Activated CD4-positive, alpha-beta T cell treated with anti-CD3 and anti-CD28 coated beads for 24 hours (primary cell): ENCODE data around the gene UBE2G1.
"Not testable (repeated sequence)": the region's sequence is repeated elsewhere in the genome, so short reads cannot be mapped to it uniquely, and the experiment has no call there.

Experiments
- DNase-seq, 2 donors: peaks; one replicate each; pipeline ENCODE4 v3.0.0-alpha.2; 2020; ENCODE audit warnings: low read depth in 2 of 2

Gene UBE2G1

DNA sequence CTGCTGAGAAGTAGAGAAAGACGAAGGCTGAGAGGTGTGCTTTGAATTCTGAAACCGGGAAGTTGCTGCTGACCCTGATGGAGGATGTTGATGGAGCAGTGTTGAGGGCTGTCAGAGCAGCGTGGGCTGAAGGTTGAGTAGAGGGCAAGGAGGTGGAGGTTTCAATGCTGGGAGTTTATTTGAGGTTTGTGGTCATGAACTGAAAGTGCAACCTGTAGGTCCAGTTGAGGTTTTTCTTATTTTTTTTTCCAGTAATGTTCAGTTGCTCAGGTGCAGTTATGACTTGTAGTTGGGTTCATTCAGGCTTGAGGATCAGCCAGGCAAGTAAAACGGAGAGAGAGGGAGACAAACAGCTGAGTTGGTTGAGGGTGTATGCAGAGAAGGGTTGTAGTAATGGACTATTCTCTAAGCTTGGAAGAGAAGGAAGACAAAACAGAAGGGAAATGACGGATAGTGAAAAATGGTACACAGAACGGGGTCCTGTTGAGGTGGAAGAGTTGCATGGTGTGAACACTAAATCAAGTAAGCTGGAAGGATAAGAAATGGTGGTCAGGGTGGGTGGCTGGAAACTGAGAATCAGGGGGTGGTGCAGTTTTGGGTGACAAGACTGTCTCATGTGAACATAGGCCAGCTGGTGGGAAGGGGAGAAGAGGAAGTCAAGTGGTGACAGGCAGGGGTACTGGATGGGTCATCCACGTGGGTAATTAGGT lies 8.7 kb upstream of the UBE2G1 start:
- peak; percentile 29 to 49 for DNase-seq

DNA sequence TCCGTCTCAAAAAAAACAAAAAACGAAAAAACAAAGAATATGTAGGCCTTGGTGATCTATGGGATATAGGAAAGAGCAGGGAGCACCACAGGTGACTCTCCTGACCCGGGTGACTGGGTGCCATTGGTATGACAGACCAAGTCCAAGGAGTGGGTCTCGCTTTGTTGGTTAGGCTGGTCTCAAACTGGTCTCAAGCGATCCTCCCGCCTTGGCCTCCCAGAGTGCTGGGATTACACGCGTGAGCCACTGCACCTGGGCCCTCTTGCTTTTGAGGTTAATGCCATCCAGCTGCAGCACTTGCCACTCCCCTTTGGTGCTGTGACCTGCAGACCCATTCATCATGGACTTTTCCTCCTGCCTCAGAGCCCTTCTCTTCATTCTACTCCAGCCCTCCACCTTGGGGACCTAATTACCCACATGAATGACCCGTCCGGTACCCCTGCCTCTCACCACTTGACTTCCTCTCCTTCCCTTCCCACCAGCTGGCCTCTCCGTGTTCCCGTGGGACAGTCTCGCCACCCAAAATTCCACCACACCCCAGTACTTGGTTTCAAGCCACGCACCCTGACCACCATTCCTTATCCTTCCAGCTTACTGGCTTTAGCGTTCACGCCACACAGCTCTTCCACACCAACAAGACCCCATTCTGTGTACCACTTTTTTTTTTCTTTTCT lies 3.2 kb upstream of the UBE2G1 start:
- no peak for DNase-seq

DNA sequence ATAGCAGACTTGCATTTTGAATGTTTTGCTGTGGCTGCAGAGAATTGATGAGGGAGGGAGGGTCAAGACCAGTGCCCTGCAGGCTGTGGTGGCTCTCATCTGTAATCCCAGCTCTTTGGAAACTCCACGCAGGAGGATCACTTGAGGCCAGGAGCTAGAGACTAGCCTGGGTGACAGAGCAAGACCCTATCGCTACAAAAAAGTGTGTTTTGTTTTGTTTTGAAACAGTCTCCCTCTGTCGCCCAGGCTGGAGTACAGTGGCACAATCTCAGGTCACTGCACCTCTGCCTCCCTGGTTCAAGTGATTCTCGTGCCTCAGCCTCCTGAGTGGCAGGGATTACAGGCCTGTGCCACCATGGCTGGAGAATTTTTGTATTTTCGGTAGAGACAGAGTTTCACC lies 1.9 kb upstream of the UBE2G1 start:
- DNase-seq, result no peak

DNA sequence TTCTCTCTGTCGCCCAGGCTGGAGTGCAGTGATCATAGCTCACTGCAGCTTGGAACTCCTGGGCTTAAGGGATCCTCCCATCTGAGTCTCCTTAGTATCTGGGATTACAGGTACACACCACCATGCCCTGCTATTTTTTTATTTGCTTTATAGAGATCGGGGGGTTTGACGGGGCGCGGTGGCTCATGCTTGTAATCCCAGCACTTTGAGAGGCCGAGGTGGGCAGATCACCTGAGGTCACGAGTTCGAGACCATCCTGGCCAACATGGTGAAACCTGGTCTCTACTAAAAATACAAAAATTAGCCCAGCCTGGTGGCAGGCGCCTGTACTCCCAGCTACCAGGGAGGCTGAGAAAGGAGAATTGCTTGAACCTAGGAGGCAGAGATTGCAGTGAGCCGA lies 702 bp upstream of the UBE2G1 start:
- DNase-seq, result not testable (repeated sequence)

DNA sequence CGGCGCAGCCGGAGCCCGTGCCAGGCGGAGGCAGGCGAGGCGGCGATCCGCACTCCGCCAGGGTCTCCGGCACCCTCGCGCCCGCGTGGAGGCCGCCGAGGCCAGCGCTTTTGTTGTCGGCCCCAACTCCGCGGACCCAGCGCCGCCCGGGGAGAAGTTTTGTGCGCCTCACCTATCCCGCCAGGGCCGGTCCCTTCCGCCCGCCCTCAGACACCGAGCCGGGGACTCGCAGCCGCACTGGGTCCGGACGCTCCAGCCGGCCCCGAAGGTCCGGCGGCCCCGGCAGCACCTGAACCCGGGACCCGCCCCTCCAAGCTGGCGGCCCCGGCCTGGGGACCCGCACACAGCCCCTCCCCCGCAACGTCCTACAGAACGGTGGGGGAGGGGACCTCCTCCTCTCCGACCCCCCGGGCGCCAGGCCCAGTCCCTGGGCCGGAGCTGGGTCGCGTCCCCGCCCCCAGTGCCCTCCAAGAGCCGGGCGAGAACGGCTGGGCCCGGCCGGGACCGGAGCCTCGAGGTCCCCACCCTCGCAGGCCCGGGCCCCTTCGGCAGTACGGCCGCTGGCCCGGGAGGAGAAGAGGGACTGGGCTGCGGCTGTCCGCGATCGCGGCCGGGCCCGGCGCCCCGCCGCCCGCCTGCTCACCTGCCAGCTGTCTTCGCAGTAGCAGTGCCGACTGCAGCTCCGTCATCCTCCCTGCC lies 698 bp downstream of the UBE2G1 start:
- peak; percentile 14 to 15 for DNase-seq

DNA sequence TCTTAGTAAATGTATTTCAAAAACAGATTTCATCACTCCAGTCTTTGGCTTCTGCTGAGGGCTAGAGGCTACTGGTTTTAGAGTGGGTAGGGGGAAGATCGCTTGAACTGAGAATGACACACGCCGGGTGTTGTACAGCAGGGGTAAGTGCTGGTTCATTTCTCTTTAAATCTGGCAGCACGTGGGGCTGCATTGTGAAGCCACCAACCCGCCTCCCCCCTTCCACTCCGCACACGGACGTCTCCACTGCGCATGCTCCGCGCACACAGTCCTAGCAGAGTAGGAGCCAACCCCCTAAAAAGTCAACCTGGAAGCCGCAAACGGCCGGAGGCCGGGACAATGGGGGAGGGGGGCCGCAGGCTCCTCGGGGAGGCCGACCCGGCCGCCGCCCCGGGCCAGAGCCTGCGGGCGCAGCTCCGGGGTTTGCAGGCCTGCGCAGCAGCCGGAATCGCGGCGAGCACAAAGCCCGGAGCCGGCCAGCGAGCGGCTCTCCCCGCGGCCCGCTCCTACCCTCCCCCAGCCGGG lies 1.3 kb downstream of the UBE2G1 start:
- peak; percentile 78 to 82 for DNase-seq

DNA sequence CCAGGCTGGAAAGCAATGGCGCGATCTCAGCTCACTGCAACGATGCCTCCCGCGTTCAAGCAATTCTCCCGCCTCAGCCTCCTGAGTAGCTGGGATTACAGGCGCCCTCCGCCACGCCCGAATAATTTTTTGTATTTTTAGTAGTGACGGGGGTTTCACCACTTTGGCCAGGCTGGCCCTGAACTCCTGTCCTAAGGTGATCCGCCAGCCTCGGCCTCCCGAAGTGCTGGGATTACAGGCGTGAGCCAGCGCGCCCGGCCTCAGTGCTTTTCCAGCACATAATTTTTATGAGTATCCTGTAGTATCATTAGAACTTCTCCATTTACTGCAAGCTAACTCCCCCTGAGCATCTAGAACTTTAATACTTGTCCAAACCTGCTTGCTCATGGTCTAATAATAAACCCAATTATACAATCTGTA lies 1.8 kb downstream of the UBE2G1 start:
- no peak for DNase-seq

DNA sequence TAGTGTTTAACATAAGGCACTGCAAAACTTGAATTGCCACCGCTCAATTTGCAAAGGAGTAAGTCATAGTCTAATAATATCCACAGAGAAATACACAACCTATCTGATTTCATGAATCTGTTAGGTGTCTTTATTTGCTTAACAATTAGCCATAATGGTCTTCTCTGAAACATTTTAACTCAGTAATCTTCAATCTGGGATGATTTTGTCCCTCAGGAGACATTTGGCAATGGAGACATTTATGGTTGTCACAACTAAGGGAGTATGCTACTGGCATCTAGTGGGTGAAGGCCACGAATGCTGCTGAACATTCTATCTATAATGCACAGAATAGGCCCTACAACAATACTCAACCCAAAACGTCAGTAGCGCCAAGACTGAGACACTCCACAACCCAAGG lies 4.3 kb downstream of the UBE2G1 start:
- no peak for DNase-seq

DNA sequence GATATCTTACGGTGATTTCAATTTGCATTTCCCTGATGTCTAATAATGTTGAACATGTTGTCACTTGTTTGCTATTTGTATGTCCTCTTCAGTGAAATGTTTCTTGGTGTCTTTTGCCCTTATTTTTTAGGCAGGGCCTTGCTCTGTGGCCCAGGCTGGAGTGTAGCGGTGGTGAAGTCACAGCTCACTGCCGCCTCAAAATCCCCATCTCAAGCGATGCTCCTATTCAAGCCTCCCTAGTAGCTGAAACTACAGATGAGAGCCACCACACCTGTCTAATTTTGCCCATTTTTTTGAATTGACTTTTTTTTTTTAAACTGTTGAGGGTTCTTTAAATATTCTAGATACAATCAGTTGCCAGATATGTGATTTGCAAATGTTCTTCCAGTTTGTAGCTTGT lies 8.3 kb downstream of the UBE2G1 start:
- no peak for DNase-seq

DNA sequence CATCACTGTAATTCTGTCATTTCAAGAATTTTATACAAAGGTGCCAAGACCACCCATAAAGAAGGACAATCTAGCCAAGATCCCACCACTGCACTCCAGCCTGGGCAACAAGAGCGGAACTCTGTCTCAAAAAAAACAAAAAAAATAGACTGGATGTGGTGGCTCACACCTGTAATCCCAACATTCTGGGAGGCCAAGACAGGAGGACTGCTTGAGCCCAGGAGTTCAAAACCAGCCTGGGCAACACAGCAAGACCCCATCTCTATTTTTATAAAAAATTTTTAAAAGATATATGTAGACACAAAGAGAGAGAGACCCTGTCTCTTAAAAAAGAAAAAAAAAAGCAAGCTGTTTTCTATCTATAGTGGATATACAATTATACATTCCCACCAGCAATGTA lies 8.8 kb downstream of the UBE2G1 start:
- DNase-seq, result no peak

DNA sequence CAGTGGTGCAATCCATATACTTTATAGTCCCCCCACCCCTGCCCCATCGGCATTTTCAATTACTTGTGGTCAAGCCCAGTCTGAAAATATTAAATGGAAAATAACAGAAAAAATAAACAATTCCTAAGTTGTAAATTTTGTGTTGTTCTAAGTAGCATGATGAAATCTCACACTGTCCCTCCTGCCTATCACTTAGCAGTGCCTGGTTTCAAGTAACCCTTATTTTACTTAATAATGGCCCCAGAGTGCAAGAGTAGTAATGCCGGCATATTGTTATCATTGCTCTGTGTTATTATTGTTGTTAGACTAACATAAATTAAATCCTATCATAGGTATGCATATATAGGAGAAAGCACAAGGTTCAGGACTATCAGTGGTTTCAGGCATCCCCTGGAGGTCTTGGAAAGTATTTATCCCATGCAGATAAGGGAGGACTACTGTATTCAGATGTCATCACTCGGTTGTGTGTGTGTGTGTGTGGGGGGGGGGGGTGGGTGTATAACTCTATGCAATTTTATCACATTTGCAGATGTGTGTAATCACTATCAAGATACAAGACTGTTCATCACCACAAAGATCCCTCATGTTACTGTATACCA lies 9.3 kb downstream of the UBE2G1 start:
- DNase-seq, result no peak

DNA sequence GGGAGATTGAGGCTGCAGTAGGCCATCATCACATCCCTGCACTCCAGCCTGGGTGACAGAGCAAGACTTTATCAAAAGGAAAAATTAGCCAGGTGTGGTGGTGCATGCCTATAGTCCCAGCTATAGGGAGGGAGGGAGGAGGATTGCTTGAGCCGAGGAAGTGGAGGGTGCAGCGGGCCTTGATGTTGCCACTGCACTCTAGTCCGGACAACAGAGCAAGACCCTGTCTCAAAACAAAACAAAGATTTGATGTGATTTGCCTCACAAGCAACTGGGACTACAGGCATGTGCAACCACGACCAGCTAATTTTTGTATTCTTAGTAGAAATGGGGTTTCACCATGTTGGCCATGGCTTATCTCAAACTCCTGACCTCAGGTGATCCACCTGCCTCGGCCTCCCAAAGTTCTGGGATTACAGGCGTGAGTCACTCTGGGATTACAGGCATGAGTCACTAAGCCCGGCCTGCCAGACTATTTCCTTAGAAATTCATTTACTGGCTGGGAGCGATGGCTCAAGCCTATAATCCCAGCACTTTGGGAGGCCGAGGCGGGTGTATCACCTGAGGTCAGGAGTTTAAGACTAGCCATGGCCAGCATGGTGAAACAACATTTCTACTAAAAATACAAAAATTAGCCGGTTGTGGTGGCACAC lies 11.5 kb downstream of the UBE2G1 start:
- no peak for DNase-seq

DNA sequence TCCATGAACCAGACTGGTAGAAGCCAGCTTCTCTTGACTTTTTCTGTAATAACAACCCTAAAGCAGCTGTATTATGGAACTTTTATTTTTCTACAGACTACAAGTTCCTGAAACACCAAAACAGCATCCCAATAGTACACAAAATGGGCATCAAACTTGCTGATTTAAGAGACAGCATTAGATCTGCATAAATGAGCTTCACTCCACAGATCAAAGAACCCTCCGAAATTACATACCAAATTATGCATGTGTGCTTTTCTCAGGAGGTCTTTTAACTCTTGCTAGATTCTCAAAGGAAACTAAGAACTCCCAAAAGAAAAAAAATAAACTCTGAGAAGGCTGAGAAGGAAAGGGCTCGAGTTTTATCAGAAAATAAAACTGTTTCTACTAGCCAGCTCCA lies 12.3 kb downstream of the UBE2G1 start:
- no peak for DNase-seq

DNA sequence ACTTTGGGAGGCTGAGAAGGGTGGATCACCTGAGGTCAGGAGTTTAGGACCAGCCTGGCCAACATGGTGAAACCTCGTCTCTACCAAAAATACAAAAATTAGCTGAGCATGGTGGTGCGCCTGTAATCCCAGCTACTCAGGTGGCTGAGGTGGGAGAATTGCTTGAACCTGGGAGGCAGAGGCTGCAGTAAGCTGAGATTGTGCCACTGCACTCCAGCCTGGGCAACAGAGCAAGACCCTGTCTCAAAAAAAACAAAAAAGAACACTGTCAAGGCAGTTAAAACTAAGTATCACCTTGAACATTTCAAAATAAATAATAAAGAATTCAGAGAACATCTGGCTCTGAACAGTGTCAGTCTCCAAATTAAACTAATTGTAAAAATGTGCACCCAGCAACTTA lies 16.3 kb downstream of the UBE2G1 start:
- DNase-seq, result not testable (repeated sequence)

DNA sequence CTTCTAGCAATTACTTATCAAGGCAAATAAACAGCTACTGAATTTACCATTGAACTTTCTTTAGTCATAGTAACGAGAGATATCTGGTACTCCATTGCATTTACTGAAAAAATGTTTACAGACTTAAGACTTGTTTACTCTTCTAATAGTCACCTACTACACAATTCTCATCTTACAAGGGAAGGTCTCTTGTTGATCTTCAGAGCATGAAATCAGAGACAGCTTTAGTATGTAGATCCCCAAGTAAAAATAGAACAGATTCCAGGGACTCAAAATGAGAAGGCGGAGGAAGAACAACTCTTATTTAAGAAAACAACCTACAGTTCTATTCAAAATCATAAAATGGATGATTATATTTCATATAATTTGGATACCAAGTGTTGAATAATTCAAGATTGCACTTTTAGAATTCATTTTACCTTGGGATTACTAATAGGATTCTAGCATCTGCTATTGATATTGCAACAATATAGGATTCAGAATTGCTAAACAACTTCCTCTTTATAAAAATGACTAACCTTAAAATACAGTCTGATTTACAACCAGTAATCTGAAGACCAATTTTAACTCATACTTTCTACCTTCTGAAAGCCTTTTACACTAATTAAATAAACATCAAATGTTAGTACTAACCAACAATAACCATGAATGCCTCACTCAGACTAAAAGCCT lies 20.8 kb downstream of the UBE2G1 start:
- DNase-seq, result no peak

DNA sequence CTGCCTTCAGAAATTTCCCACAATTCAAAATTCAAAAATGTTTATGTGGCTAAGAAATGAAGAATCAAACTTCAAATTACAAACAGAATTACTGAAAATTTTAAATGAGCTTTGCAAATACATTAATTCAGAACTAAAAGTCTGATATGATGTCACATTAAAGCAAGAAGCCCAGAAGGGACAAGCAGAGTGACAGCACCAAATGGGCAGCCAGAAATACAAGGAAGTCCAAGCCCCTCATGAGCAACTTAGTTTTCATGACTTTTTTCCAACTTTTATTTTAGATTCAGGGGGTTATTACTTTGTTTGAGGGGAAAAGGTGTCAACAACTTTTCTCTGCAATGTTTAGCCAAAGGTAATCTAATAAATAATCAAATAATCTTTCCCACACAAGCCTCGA lies 21.5 kb downstream of the UBE2G1 start:
- DNase-seq, result no peak

DNA sequence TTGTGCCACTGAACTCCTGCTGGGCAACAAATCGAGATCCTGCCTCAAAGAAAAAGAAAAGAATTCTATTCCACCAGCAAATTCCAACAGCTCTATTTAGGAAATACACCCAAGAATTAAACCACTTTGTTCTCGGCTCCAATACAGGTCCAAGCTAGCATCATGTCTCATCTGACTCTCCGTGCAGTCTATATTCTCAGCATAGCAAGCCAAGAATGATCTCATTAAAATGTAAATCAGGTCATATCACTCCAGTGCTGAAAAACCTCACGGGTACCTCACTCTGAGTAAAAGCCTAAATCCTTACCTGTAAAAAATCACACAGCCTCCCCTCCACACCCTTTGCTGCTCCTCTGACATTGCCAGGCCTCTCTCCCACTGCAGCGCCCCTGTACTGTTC lies 23.9 kb downstream of the UBE2G1 start:
- no peak for DNase-seq

DNA sequence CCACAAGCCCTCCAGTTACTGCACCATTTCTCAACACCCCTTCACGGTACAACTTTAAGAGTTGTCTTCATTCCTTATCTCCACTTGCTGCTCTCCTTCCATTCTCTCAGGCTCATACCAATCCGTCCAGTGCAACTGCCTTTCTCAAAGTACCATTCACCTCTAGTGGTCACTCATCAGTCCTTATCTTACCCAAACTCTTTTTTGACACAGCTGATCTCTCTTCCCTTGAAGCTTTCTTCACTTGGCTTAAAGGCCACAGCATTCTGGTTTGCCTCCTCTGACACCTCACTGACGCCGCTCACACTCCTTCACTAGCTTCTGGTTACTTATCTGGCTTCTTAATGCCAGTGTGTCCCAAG lies 24.9 kb downstream of the UBE2G1 start:
- DNase-seq, result no peak

DNA sequence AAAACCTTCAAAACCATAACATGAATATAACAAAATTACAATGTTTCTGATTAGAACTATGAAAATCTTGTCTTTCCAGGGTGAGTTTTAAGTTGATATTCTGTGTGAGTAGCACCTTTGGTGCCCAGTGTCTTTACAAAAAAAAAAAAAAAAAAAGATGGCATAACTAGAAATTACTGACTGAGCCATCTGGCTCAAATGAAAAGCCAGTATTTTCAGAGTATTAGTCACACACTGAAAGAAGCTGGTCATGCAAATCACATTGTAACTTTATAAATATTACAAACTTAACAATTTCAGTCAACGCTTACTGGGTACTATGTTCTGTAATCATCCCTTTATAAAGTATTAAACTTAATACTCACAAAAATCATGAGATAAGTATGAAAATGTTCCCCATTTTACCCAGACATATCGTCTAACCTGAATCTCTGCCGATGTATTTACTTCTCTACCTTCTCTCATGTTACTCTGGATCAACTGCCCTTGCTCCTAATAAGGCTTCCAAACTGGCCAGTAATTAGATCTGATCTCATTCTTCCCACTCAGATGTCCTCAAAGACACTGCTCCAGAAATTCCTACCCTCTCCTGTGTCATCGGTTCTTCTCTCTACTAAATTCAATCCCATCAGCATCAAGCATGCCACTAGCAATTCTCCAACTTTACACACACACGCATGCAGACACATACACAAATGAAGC lies 25.4 kb downstream of the UBE2G1 start:
- DNase-seq, result no peak

DNA sequence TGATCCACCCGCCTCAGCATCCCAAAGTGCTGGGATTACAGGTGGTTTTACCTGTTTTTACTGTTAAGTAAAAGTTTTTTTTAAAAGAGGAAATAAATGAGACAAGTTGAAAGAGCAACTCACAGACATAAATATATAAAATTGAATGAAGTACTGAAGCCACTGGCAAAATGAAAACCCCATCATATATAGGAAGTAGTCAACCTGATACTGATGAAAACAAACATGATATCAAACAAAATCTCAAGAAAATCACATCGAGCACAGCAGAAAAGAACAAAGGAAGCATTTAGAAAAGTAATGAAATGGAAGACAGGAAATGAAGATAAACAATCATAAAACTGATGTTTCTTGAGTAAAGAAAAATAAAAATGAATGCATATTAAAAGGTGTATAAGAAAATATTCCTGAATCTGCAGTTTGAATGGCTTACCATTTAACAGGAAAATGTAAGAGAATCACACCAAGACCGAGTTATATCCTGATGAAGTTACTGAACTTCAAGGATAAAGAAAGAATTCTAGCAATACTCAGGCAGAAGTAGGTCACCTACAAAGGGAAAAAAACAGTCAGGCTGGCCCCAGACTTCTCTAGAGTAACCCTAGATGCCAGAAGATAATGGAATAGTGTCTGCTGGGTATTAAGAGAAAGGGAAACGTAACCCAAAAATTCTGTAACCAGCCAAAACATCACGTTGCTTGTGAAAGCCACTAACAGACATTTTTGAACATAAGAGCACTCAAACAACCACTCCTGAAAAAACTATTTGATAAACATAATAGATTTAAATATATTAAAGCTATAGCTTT lies 31.5 kb downstream of the UBE2G1 start:
- no peak for DNase-seq
